Spleen (tissue), 11 donors: ENCODE results near the gene GSTT4. TPM values are rescaled to one million over a fixed set of nuclear protein-coding genes. Genes with fewer than 3 reads are reported as not detected.

Experiments
- DNase-seq: peaks from one replicate; pipeline ENCODE4 v3.0.0-alpha.2; 2020
- H3K27ac ChIP-seq, 8 donors: fragments of 200-600 bp; sonication (generic) in 7 of 8; 1 replicate in 4 of 8; 2 replicates in 4 of 8; pipeline versions ENCODE4 v1.5.0 to v1.8.0; 2016 to 2021; ENCODE audit warnings: inconsistent platforms in 4 of 8, mild to moderate bottlenecking in 4 of 8, moderate library complexity in 1 of 8
- H3K27me3 ChIP-seq, 7 donors: fragments of 200-600 bp; sonication (generic) in 6 of 7; replicated peaks in 1 of 7; 1 replicate in 4 of 7; 2 replicates in 3 of 7; pipeline versions ENCODE4 v1.5.0 to v1.8.0; 2016 to 2021; ENCODE audit warnings: inconsistent platforms in 3 of 7, mild to moderate bottlenecking in 1 of 7
- H3K36me3 ChIP-seq, 6 donors: fragments of 200-600 bp; sonication (generic) in 5 of 6; 1 replicate in 4 of 6; 2 replicates in 2 of 6; pipeline versions ENCODE4 v1.5.0 to v1.8.0; 2016 to 2021; ENCODE audit warnings: inconsistent platforms in 2 of 6
- H3K4me1 ChIP-seq, 6 donors: fragments of 200-600 bp; sonication (generic) in 5 of 6; 1 replicate in 3 of 6; 2 replicates in 3 of 6; pipeline versions ENCODE4 v1.5.0 to v1.8.0; 2016 to 2021; ENCODE audit warnings: inconsistent platforms in 3 of 6
- H3K4me3 ChIP-seq, 8 donors: fragments of 200-600 bp; sonication (generic) in 7 of 8; 1 replicate in 4 of 8; 2 replicates in 4 of 8; pipeline versions ENCODE4 v1.5.0 to v1.8.0; 2016 to 2021; ENCODE audit warnings: inconsistent platforms in 4 of 8, mild to moderate bottlenecking in 4 of 8, moderate library complexity in 2 of 8
- H3K9me3 ChIP-seq, 8 donors: fragments of 200-600 bp; sonication (generic) in 7 of 8; 1 replicate in 4 of 8; 2 replicates in 4 of 8; pipeline versions ENCODE4 v1.5.0 to v1.8.0; 2016 to 2021; ENCODE audit warnings: inconsistent platforms in 4 of 8
- POLR2A ChIP-seq, 3 donors: fragments of 450-650 bp; IDR thresholded peaks; one replicate each; pipeline ENCODE4 v1.5.1; 2017; ENCODE audit warnings: antibody characterized with exemption in 3 of 3, mild to moderate bottlenecking in 1 of 3
- POLR2AphosphoS5 ChIP-seq, 3 donors: sonication (generic); formaldehyde crosslinking; IDR thresholded peaks; one replicate each; pipeline ENCODE4 v1.5.1; 2017; ENCODE audit warnings: antibody characterized with exemption in 3 of 3
- WGBS, 5 donors: extraction: QIAGEN DNeasy Blood & Tissue Kit in 3 of 5; methylation state at CpG; one replicate each; pipeline versions ENCODE4 v1.1.5 to v1.1.7; 2013 to 2018; 5-methylcytosine and 5-hydroxymethylcytosine counted together
- intact Hi-C: fragments of 100-400 bp; cut with DNase I; formaldehyde crosslinking; loops from one replicate; pipeline ENCODE4 v1.15.0; 2023; ENCODE audit warnings: low total_unique reads
- polyA plus RNA-seq, 3 donors: library from polyadenylated mRNA; stranded (reverse); fragments of 200-250 nt; gene quantifications; one replicate each; pipeline ENCODE4 v1.2.1, GENCODE V29; 2013
- total RNA-seq, 7 donors: library from RNA; depleted of rRNA in 3 of 7; stranded (reverse); fragments of >200 nt in 3 of 7; fragmentation: NEBNext Ultra II Directional in 4 of 7; extraction: Animal tissue kit (Norgen Biotek cat#: 25700) in 4 of 7; gene quantifications; one replicate each; pipeline versions ENCODE4 v1.1.0 to v1.2.1, GENCODE V29; 2016 to 2021
- TF ChIP-seq, protein P1 (sequence below), 11 experiments: fragments of 200-600 bp in 7 of 11; fragments of 450-650 bp in 4 of 11; sonication (generic) in 4 of 11; IDR thresholded peaks in 8 of 11; conservative IDR thresholded peaks in 3 of 11; 1 replicate in 7 of 11; 2 replicates in 4 of 11; pipeline versions ENCODE4 v1.4.0 to v1.8.0; 2016 to 2021; ENCODE audit warnings: antibody characterized with exemption in 11 of 11, inconsistent platforms in 4 of 11, mild to moderate bottlenecking in 1 of 11
- donor health status: healthy with polysubstance abuse.
- donor health status: DM: no; HTN: no; CAD: no; lungs with moderate emphysema.
- donor health status: DM: no; HTN: no; CAD: no.
- donor health status: Bipolar disorder and iron deficiency.
- donor health status: healthy.
- donor health status: DM: no; HTN: no; CAD: no.
- donor health status: DM: yes; HTN: yes; CAD: no.

Gene GSTT4
- total and polyA plus RNA-seq, 10 donors, result not detected

DNA sequence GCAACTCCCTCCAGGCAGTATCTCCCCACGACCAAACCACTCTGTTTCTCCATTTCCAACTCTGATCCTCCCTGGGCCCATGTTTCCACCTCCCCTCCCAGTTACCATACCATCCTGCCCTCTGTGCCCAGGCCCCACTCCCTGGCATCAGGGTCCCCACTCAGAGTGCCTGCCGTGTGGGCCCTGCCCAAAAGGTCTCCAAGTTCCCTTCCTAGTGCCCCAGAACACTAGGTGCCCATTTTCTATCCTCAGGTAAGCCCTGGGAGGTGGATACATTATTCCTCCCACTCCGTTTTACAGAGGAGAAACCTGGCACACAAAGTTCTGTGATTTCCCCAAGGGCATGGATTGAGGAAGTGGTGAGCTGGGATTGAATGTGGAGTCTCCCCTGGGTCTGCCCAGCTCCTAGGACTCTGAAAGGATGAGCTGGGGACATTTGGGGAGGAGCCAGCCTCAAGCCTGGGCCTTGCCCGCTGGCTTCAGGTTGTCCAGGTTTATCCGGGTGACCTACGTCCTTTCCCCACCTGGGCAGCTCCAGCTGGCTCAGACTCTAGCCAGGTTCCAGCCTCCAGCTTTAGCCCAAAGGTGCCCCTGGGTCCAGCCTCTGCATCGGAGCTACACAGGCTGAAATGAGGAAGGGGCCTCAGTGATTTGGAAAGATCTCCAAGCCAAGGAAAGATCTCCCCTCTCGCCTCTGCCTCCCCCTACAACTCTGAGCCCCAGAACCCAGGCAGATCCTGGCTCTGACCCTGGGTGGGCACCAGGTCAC, 2.2 kb upstream of the GSTT4 start:
- Histone ChIP-seq H3K9me3 (no peaks in the 10 kb centered on the region), H3K4me1 (peaks cover 4 to 17% (median 16%) of the 10 kb centered on the region in 6 donors), H3K27ac (no peak overlapping the region), H3K27me3 (no peaks in the 10 kb centered on the region), H3K4me3 (no peak overlapping the region), H3K36me3 (no peaks in the 10 kb centered on the region)
- 76 to 89% (median 81%) methylated on average over 8 of the region's 8 CpGs for WGBS, 5 donors
- no peak for DNase-seq
- no peak for TF ChIP-seq POLR2AphosphoS5 (IDR thresholded peaks at IDR 0.05)
- no peak for TF ChIP-seq POLR2A (IDR thresholded peaks at IDR 0.05)
- TF ChIP-seq, protein P1, sequence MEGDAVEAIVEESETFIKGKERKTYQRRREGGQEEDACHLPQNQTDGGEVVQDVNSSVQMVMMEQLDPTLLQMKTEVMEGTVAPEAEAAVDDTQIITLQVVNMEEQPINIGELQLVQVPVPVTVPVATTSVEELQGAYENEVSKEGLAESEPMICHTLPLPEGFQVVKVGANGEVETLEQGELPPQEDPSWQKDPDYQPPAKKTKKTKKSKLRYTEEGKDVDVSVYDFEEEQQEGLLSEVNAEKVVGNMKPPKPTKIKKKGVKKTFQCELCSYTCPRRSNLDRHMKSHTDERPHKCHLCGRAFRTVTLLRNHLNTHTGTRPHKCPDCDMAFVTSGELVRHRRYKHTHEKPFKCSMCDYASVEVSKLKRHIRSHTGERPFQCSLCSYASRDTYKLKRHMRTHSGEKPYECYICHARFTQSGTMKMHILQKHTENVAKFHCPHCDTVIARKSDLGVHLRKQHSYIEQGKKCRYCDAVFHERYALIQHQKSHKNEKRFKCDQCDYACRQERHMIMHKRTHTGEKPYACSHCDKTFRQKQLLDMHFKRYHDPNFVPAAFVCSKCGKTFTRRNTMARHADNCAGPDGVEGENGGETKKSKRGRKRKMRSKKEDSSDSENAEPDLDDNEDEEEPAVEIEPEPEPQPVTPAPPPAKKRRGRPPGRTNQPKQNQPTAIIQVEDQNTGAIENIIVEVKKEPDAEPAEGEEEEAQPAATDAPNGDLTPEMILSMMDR (IDR thresholded peaks at IDR 0.05 in 8 of 11, conservative IDR thresholded peaks at IDR 0.05 in 3 of 11), result no peak
- intact Hi-C loops, result no loop called here

- no peak for DNase-seq
- no peak overlapping the region for H3K4me3 ChIP-seq
- TF ChIP-seq, protein P1 (IDR thresholded peaks at IDR 0.05 in 8 of 11, conservative IDR thresholded peaks at IDR 0.05 in 3 of 11), result no peak
- TF ChIP-seq POLR2A (IDR thresholded peaks at IDR 0.05) (no peak), POLR2AphosphoS5 (IDR thresholded peaks at IDR 0.05) (no peak)
- WGBS, 5 donors, result 87 to 96% (median 90%) methylated on average over 6 of the region's 6 CpGs
- no peaks in the 10 kb centered on the region for H3K9me3 ChIP-seq
- peaks cover 0 to 12% (median 10%) of the 10 kb centered on the region in 6 donors for H3K4me1 ChIP-seq
- no peak overlapping the region for H3K27ac ChIP-seq
- no peaks in the 10 kb centered on the region for H3K36me3 ChIP-seq
- peaks cover 0 to 4% (median 0%) of the 10 kb centered on the region in 7 donors for H3K27me3 ChIP-seq
- intact Hi-C loops, result no loop called here
These were observed 1.6 kb upstream of the GSTT4 start for GRCh38 chr22:24006914-24007214.

- WGBS, 5 donors, result 64 to 94% (median 71%) methylated on average over 9 to 10 of the region's 10 CpGs
- Histone ChIP-seq H3K9me3 (no peaks in the 10 kb centered on the region), H3K4me1 (peaks cover 0 to 7% (median 5%) of the 10 kb centered on the region in 6 donors), H3K27me3 (peaks cover 0 to 9% (median 0%) of the 10 kb centered on the region in 7 donors), H3K27ac (no peak overlapping the region), H3K4me3 (no peak overlapping the region), H3K36me3 (no peaks in the 10 kb centered on the region)
- no peak for DNase-seq
- intact Hi-C loops, result no loop called here
- TF ChIP-seq, protein P1 (IDR thresholded peaks at IDR 0.05 in 8 of 11, conservative IDR thresholded peaks at IDR 0.05 in 3 of 11), result no peak
- TF ChIP-seq POLR2AphosphoS5 (IDR thresholded peaks at IDR 0.05), result no peak
- no peak for TF ChIP-seq POLR2A (IDR thresholded peaks at IDR 0.05)
These were observed 1.1 kb upstream of the GSTT4 start for GRCh38 chr22:24006207-24006913.

DNA sequence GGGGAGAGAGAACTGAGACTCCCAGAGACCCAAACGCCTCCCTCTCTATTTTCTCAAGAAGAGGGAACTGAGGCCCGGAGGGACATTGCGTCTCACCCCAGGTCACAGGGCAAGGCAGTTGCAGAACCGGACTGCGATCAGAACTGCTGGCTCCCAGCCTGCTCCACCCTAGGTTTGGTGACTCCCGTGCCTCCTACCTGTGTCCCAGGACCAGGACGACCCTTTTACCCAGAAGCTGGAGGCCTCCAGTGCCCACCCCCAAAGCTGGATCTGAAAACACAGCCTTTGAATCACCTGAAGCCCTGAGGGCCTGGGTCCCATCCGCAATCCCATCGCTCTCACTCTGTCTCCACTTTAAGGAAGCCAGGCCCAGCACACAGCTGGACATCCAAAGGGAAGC, 1.4 kb downstream of the GSTT4 start:
- WGBS, 5 donors, result 73 to 83% (median 82%) methylated on average over 7 to 9 of the region's 9 CpGs
- intact Hi-C loops, result no loop called here

More for the DNA sequence above, 1.4 kb downstream of the GSTT4 start:
- peaks cover 0 to 11% (median 0%) of the 10 kb centered on the region in 7 donors for H3K27me3 ChIP-seq
- no peak for DNase-seq
- no peaks in the 10 kb centered on the region for H3K9me3 ChIP-seq
- no peak for TF ChIP-seq POLR2A (IDR thresholded peaks at IDR 0.05)
- H3K4me3 ChIP-seq, result no peak overlapping the region
- H3K27ac ChIP-seq, result no peak overlapping the region
- H3K36me3 ChIP-seq, result no peaks in the 10 kb centered on the region
- H3K4me1 ChIP-seq, result no peaks in the 10 kb centered on the region
